Gastrocnemius medialis (tissue), 4 donors: ENCODE measurements around the gene RPS6KB2. TPM values are rescaled to one million over a fixed set of nuclear protein-coding genes. Genes with fewer than 3 reads are reported as not detected.

ENCODE experiments used
- ATAC-seq, 2 donors: fragments of 150-250 bp; one replicate each; pipeline ENCODE4 v1.9.1; 2016
- DNase-seq, 2 donors: peaks; one replicate each; pipeline ENCODE4 v3.0.0-alpha.2; 2019
- H3K27ac ChIP-seq, 4 donors: fragments of 200-600 bp; sonication (generic); 1 replicate in 1 of 4; 2 replicates in 3 of 4; pipeline ENCODE4 v1.5.1; 2016 to 2018; ENCODE audit warnings: mild to moderate bottlenecking in 2 of 4, moderate library complexity in 1 of 4
- H3K27me3 ChIP-seq, 3 donors: fragments of 200-600 bp; sonication (generic) in 2 of 3; 1 replicate in 1 of 3; 2 replicates in 2 of 3; pipeline versions ENCODE4 v1.5.1 to v1.6.0; 2016 to 2019; ENCODE audit warnings: mild to moderate bottlenecking in 1 of 3, moderate library complexity in 1 of 3
- H3K36me3 ChIP-seq, 2 donors: fragments of 200-600 bp; sonication (generic) in 1 of 2; one replicate each; pipeline ENCODE4 v1.5.1; 2017 to 2018
- H3K4me1 ChIP-seq, 2 donors: fragments of 200-600 bp; sonication (generic) in 1 of 2; one replicate each; pipeline ENCODE4 v1.5.1; 2016 to 2017; ENCODE audit warnings: mild to moderate bottlenecking in 2 of 2
- H3K4me3 ChIP-seq, 4 donors: fragments of 200-600 bp; sonication (generic) in 3 of 4; 1 replicate in 1 of 4; 2 replicates in 3 of 4; pipeline ENCODE4 v1.5.1; 2016 to 2019; ENCODE audit warnings: mild to moderate bottlenecking in 2 of 4
- H3K9me3 ChIP-seq, 3 donors: fragments of 200-600 bp; sonication (generic) in 2 of 3; 1 replicate in 1 of 3; 2 replicates in 2 of 3; pipeline ENCODE4 v1.5.1; 2016 to 2019
- CTCF ChIP-seq, 5 experiments: fragments of 450-650 bp in 3 of 5; fragments of 200-600 bp in 2 of 5; sonication (generic) in 2 of 5; IDR thresholded peaks in 4 of 5; conservative IDR thresholded peaks in 1 of 5; 1 replicate in 4 of 5; 2 replicates in 1 of 5; pipeline ENCODE4 v1.5.1; 2016 to 2019; ENCODE audit warnings: antibody characterized with exemption in 5 of 5, mild to moderate bottlenecking in 3 of 5, moderate library complexity in 3 of 5
- POLR2A ChIP-seq, 2 donors: fragments of 450-650 bp; IDR thresholded peaks; one replicate each; pipeline ENCODE4 v1.6.1; 2017; ENCODE audit warnings: antibody characterized with exemption in 2 of 2, mild to moderate bottlenecking in 2 of 2, moderate library complexity in 2 of 2
- in situ Hi-C, 4 donors: fragments of 200-750 bp; cut with MboI; loops; one replicate each; pipeline versions ENCODE4 v1.15.0 to v1.8.0; 2017; ENCODE audit warnings: low sequenced_read_pairs in 4 of 4
- intact Hi-C: fragments of 100-400 bp; cut with DNase I; formaldehyde crosslinking; loops from one replicate; pipeline ENCODE4 v1.15.1; 2023; ENCODE audit warnings: low total_unique reads
- total RNA-seq, 4 donors: library from RNA; depleted of rRNA; stranded (reverse); fragments of >200 nt; gene quantifications; one replicate each; pipeline versions ENCODE4 v1.1.0 to v1.2.3, GENCODE V29; 2016

The RPS6KB2 gene
- total RNA-seq, 4 donors from 2014 or later: 38.0 to 74.1 (median 39.4) TPM

GRCh38 chr11:67448220-67448609 is 19.9 kb downstream of the RPS6KB2 start:
- no peak for DNase-seq
- Histone ChIP-seq H3K27me3 (no peaks in the 10 kb centered on the region), H3K9me3 (no peaks in the 10 kb centered on the region), H3K4me1 (peaks cover 0 to 12% of the 10 kb centered on the region in 2 donors), H3K36me3 (no peaks in the 10 kb centered on the region), H3K27ac (no peak overlapping the region), H3K4me3 (no peak overlapping the region)
- in situ Hi-C loops (no loop called here), intact Hi-C loops (no loop called here)
- ATAC-seq: no peak
- TF ChIP-seq CTCF (IDR thresholded peaks at IDR 0.05 in 4 of 5, conservative IDR thresholded peaks at IDR 0.05 in 1 of 5) (no peak), POLR2A (IDR thresholded peaks at IDR 0.05) (no peak)

- Histone ChIP-seq H3K27ac (no peak overlapping the region), H3K4me3 (no peak overlapping the region), H3K4me1 (peaks cover 0 to 12% of the 10 kb centered on the region in 2 donors), H3K9me3 (no peaks in the 10 kb centered on the region), H3K27me3 (no peaks in the 10 kb centered on the region), H3K36me3 (no peaks in the 10 kb centered on the region)
- ATAC-seq (no peak), DNase-seq (no peak)
- TF ChIP-seq CTCF (IDR thresholded peaks at IDR 0.05 in 4 of 5, conservative IDR thresholded peaks at IDR 0.05 in 1 of 5) (no peak), POLR2A (IDR thresholded peaks at IDR 0.05) (no peak)
- intact Hi-C loops (no loop called here), in situ Hi-C loops (no loop called here)
These were observed 21.0 kb downstream of the RPS6KB2 start for GRCh38 chr11:67449116-67449844.

GRCh38 chr11:67450796-67451657 is 22.7 kb downstream of the RPS6KB2 start:
- no peak overlapping the region for H3K27ac ChIP-seq
- no peaks in the 10 kb centered on the region for H3K9me3 ChIP-seq
- H3K4me1 ChIP-seq: peaks cover 0 to 12% of the 10 kb centered on the region in 2 donors
- intact Hi-C loops (no loop called here), in situ Hi-C loops (no loop called here)
- H3K27me3 ChIP-seq: no peaks in the 10 kb centered on the region
- TF ChIP-seq CTCF (IDR thresholded peaks at IDR 0.05 in 4 of 5, conservative IDR thresholded peaks at IDR 0.05 in 1 of 5) (no peak), POLR2A (IDR thresholded peaks at IDR 0.05) (no peak)
- no peaks in the 10 kb centered on the region for H3K36me3 ChIP-seq
- no peak overlapping the region for H3K4me3 ChIP-seq
- no peak for ATAC-seq
- no peak for DNase-seq

GRCh38 chr11:67451658-67451976 is 23.3 kb downstream of the RPS6KB2 start:
- Histone ChIP-seq H3K36me3 (no peaks in the 10 kb centered on the region), H3K4me3 (peak overlapping the region in 1 of 4 donors; percentile 23), H3K4me1 (peaks cover 0 to 12% of the 10 kb centered on the region in 2 donors), H3K27ac (peak overlapping the region; percentile 19 to 63 (median 52)), H3K9me3 (no peaks in the 10 kb centered on the region), H3K27me3 (no peaks in the 10 kb centered on the region)
- DNase-seq: no peak
- in situ Hi-C loops: no loop called here
- intact Hi-C loops: no loop called here
- TF ChIP-seq CTCF (IDR thresholded peaks at IDR 0.05 in 4 of 5, conservative IDR thresholded peaks at IDR 0.05 in 1 of 5) (no peak), POLR2A (IDR thresholded peaks at IDR 0.05) (no peak)
- no peak for ATAC-seq
